HepG2 (cell line): ENCODE data around the gene MND1. TPM values are rescaled to one million over a fixed set of nuclear protein-coding genes. Genes with fewer than 3 reads are reported as not detected.

Source experiments
- ATAC-seq: fragments of 200-7000 bp; cut with Tn5 transposase; 3 replicates; pipeline ENCODE4 v1.9.1; 2020; ENCODE audit warnings: mild to moderate bottlenecking, moderate library complexity
- BruUV-seq: library from RNA; stranded (reverse); fragments of 400-500 nt; replicated peaks from 2 replicates; lab custom pipeline; 2021; lab: Mats Ljungman, UMichigan
- CTCF ChIA-PET: fragments of 300-600 bp; formaldehyde crosslinking; extraction: SDS; loops from one replicate; lab custom pipeline; 2021; ENCODE audit warnings: low total read pairs, inconsistent platforms, low intra/inter-chr PET ratio; lab: Yijun Ruan, JAX
- POLR2A ChIA-PET: fragments of 350-600 bp; sonication (Branson Sonifier 250); formaldehyde crosslinking; loops from one replicate; lab custom pipeline; 2020; ENCODE audit warnings: antibody characterized with exemption, inconsistent platforms; lab: Yijun Ruan, JAX
- DNase-seq: peaks from one replicate; pipeline ENCODE4 v3.0.0-alpha.2; 2015; ENCODE audit warnings: low spot score
- FAIRE-seq: peaks from 3 replicates; lab custom pipeline; 2011; peaks lifted over from hg19 to GRCh38; lab: Jason Lieb, UNC
- H2AFZ ChIP-seq: one replicate; pipeline ENCODE4 v1.6.1; 2011; ENCODE audit warnings: low read length, inconsistent platforms
- H3K27ac ChIP-seq: fragments of 300-600 bp; 3 replicates; pipeline ENCODE4 v1.8.0; 2011; ENCODE audit warnings: mixed run types, mild to moderate bottlenecking, mixed read lengths, low read length, inconsistent platforms; ENCODE audit not compliant: insufficient read depth; ENCODE audit errors: extremely low read length
- H3K27me3 ChIP-seq, 2 experiments: fragments of 200-600 bp in 1 of 2; 2 replicates in 1 of 2; 3 replicates in 1 of 2; pipeline versions ENCODE4 v1.6.0 to v1.8.0; 2011; ENCODE audit warnings: low read length in 2 of 2, mild to moderate bottlenecking in 2 of 2, moderate library complexity in 2 of 2, inconsistent platforms in 1 of 2; ENCODE audit not compliant: insufficient read depth in 2 of 2, control insufficient read depth in 1 of 2
- H3K36me3 ChIP-seq, 2 experiments: fragments of 200-600 bp in 1 of 2; replicated peaks in 1 of 2; 2 replicates in 1 of 2; 3 replicates in 1 of 2; pipeline versions ENCODE4 v1.5.1 to v1.8.0; 2011; ENCODE audit warnings: low read length in 2 of 2, inconsistent platforms in 1 of 2; ENCODE audit not compliant: insufficient read depth in 2 of 2, control insufficient read depth in 1 of 2
- H3K4me1 ChIP-seq: 2 replicates; pipeline ENCODE4 v1.5.1; 2012; ENCODE audit warnings: low read length, inconsistent platforms; ENCODE audit not compliant: insufficient read depth
- H3K4me2 ChIP-seq: 2 replicates; pipeline ENCODE4 v1.6.0; 2011; ENCODE audit warnings: low read depth, low read length, inconsistent platforms
- H3K4me3 ChIP-seq, 3 experiments: fragments of 200-600 bp in 1 of 3; sonication (generic), shearing (Covaris generic) in 1 of 3; replicated peaks in 1 of 3; 2 replicates each; pipeline ENCODE4 v1.5.1; 2011 to 2016; ENCODE audit warnings: low read length in 3 of 3, inconsistent platforms in 2 of 3, low read depth in 2 of 3, mild to moderate bottlenecking in 2 of 3, control low read depth in 1 of 3, mixed read lengths in 1 of 3; ENCODE audit not compliant: insufficient read depth in 1 of 3
- H3K79me2 ChIP-seq: one replicate; pipeline ENCODE4 v1.6.1; 2011; ENCODE audit warnings: low read length, inconsistent platforms; ENCODE audit not compliant: insufficient read depth
- H3K9ac ChIP-seq: 2 replicates; pipeline ENCODE4 v1.6.0; 2011; ENCODE audit warnings: mild to moderate bottlenecking, low read depth, low read length, inconsistent platforms; ENCODE audit not compliant: insufficient read depth
- H3K9me3 ChIP-seq: 2 replicates; pipeline ENCODE4 v1.5.1; 2012; ENCODE audit warnings: mild to moderate bottlenecking, low read length
- H4K20me1 ChIP-seq: 2 replicates; pipeline ENCODE4 v1.6.0; 2011; ENCODE audit warnings: inconsistent platforms, mild to moderate bottlenecking, low read length, moderate library complexity; ENCODE audit not compliant: insufficient read depth
- ARNT ChIP-seq: fragments of 450-650 bp; IDR thresholded peaks from 2 replicates; pipeline ENCODE4 v1.6.1; 2017
- BRCA1 ChIP-seq: sonication (generic); formaldehyde crosslinking; IDR thresholded peaks from 2 replicates; pipeline ENCODE4 v1.4.0; 2020; ENCODE audit warnings: missing genetic modification reagents
- DBP ChIP-seq: sonication (generic); formaldehyde crosslinking; IDR thresholded peaks from 2 replicates; pipeline ENCODE4 v1.4.0; 2020; ENCODE audit warnings: missing genetic modification reagents; ENCODE audit errors: not compliant biosample characterization
- DR1 ChIP-seq: sonication (generic); formaldehyde crosslinking; IDR thresholded peaks from 2 replicates; pipeline ENCODE4 v1.8.0; 2021; ENCODE audit warnings: mild to moderate bottlenecking, missing genetic modification reagents, inconsistent platforms
- FOSL1 ChIP-seq: sonication (generic); formaldehyde crosslinking; IDR thresholded peaks from 2 replicates; pipeline ENCODE4 v1.9.0; 2021; ENCODE audit warnings: missing genetic modification reagents, borderline replicate concordance
- HOXA5 ChIP-seq: sonication (generic); formaldehyde crosslinking; IDR thresholded peaks from 2 replicates; pipeline ENCODE4 v1.4.0; 2020; ENCODE audit warnings: missing genetic modification reagents
- PRDM15 ChIP-seq: sonication (generic); formaldehyde crosslinking; IDR thresholded peaks from 2 replicates; pipeline ENCODE4 v1.4.0; 2020; ENCODE audit warnings: missing genetic modification reagents
- SALL1 ChIP-seq: sonication (generic); formaldehyde crosslinking; IDR thresholded peaks from 2 replicates; pipeline ENCODE4 v1.8.0; 2022; ENCODE audit warnings: mild to moderate bottlenecking, missing genetic modification reagents
- SMC3 ChIP-seq: IDR thresholded peaks from 2 replicates; pipeline ENCODE4 v1.6.1; 2011; ENCODE audit warnings: low read length, improper control_type of control experiment
- ZNF124 ChIP-seq: sonication (generic); formaldehyde crosslinking; IDR thresholded peaks from 2 replicates; pipeline ENCODE4 v1.4.0; 2020; ENCODE audit warnings: missing genetic modification reagents
- ZNF230 ChIP-seq: sonication (generic); formaldehyde crosslinking; IDR thresholded peaks from 2 replicates; pipeline ENCODE4 v1.4.0; 2020; ENCODE audit warnings: mild to moderate bottlenecking, missing genetic modification reagents
- ZNF383 ChIP-seq: sonication (generic); formaldehyde crosslinking; IDR thresholded peaks from 2 replicates; pipeline ENCODE4 v1.4.0; 2020; ENCODE audit warnings: missing genetic modification reagents, mild to moderate bottlenecking, borderline replicate concordance
- ZNF770 ChIP-seq: sonication (generic); formaldehyde crosslinking; IDR thresholded peaks from 2 replicates; pipeline ENCODE4 v1.5.0; 2020; ENCODE audit warnings: mild to moderate bottlenecking, missing genetic modification reagents
- ZSCAN5A ChIP-seq: sonication (generic); formaldehyde crosslinking; IDR thresholded peaks from 2 replicates; pipeline ENCODE4 v1.8.0; 2022; ENCODE audit warnings: mild to moderate bottlenecking, missing genetic modification reagents, borderline replicate concordance
- WGBS: methylation state at CpG from one replicate; pipeline ENCODE4 v1.1.6; 2017; ENCODE audit warnings: low lambda C conversion rate; 5-methylcytosine and 5-hydroxymethylcytosine counted together
- in situ Hi-C: cut with HindIII; loops from 2 replicates; pipeline ENCODE4 v1.10.0; 2017; ENCODE audit warnings: low pct_unique_long_range_greater_than_20kb; ENCODE audit not compliant: extremely low pct_ligation_motif_present
- intact Hi-C: fragments of 100-400 bp; cut with micrococcal nuclease; formaldehyde crosslinking; loops from one replicate; pipeline ENCODE4 v1.10.0; 2022; ENCODE audit not compliant: unreplicated experiment
- polyA plus RNA-seq, 8 experiments: library from polyadenylated mRNA; depleted of rRNA in 3 of 8; stranded (reverse) in 7 of 8; unstranded in 1 of 8; fragments of >200 nt; fragmentation: Illumina TruSeq in 4 of 8; extraction: Trizol in 4 of 8; gene quantifications; 2 replicates each; pipeline versions ENCODE4 v1.2.1 to v1.2.3, GENCODE V29; 2011 to 2016; ENCODE audit warnings: low read depth in 4 of 8, missing spikeins in 1 of 8, mixed read lengths in 1 of 8; ENCODE audit not compliant: insufficient read depth in 1 of 8
- total RNA-seq, 5 experiments: library from RNA; depleted of rRNA; stranded (reverse); fragments of >200 nt; fragmentation: Illumina TruSeq; extraction: Trizol; gene quantifications; 2 replicates each; pipeline ENCODE4 v1.2.3, GENCODE V29; 2016; ENCODE audit warnings: low read depth in 1 of 5

The MND1 gene
- total and polyA plus RNA-seq, 2 of the 13 experiments (the other 11 are each of a cell fraction or from before 2014, with no cell fraction given): 4.8 to 30.7 TPM

GRCh38 chr4:153450544-153450917 is 106.0 kb downstream of the MND1 start:
- in situ Hi-C loops: no loop called here
- H3K4me3 ChIP-seq: no peak overlapping the region
- no peaks in the 10 kb centered on the region for H3K9me3 ChIP-seq
- no peaks in the 10 kb centered on the region for H3K79me2 ChIP-seq
- H3K27ac ChIP-seq: no peak overlapping the region
- no peak for DNase-seq
- intact Hi-C loops: no loop called here
- H2AFZ ChIP-seq: no peak overlapping the region
- CTCF ChIA-PET: no interaction called here
- TF ChIP-seq ZNF124 (no peak), BRCA1 (no peak), ZNF770 (CRISPR knock-in tag) (no peak), ZNF230 (CRISPR knock-in tag) (no peak), PRDM15 (no peak), ARNT (no peak), HOXA5 (CRISPR knock-in tag) (no peak), DR1 (CRISPR knock-in tag) (no peak), ZNF383 (CRISPR knock-in tag) (no peak), FOSL1 (no peak), DBP (CRISPR knock-in tag) (no peak), SALL1 (no peak), ZSCAN5A (CRISPR knock-in tag) (no peak), SMC3 (no peak)
- TF ChIP-seq, all 625 proteins: peak for 0
- FAIRE-seq (no peak), ATAC-seq (no peak)
- 72% methylated on average over 5 of the region's 5 CpGs for WGBS
- no peaks in the 10 kb centered on the region for H3K27me3 ChIP-seq
- peaks cover 37% of the 10 kb centered on the region for H3K4me1 ChIP-seq
- H3K9ac ChIP-seq: no peak overlapping the region
- POLR2A ChIA-PET: no interaction called here
- H4K20me1 ChIP-seq: no peaks in the 10 kb centered on the region
- BruUV-seq: no TSS peak
- no peaks in the 10 kb centered on the region for H3K36me3 ChIP-seq
- H3K4me2 ChIP-seq: no peak overlapping the region
